IMR-90 (cell line): ENCODE data around the gene ARMH3. TPM values are rescaled to one million over a fixed set of nuclear protein-coding genes. Genes with fewer than 3 reads are reported as not detected.

Experiments
- ATAC-seq: fragments of 200-7000 bp; cut with Tn5 transposase; 2 replicates; pipeline ENCODE4 v1.9.1; 2020; ENCODE audit warnings: low read depth, mild to moderate bottlenecking, moderate library complexity
- BruUV-seq: library from RNA; stranded (reverse); fragments of 400-500 nt; replicated peaks from 2 replicates; lab custom pipeline; 2021; lab: Mats Ljungman, UMichigan
- CTCF ChIA-PET: fragments of 300-600 bp; formaldehyde crosslinking; extraction: SDS; loops from one replicate; lab custom pipeline; 2021; ENCODE audit warnings: antibody characterized with exemption; lab: Yijun Ruan, JAX
- POLR2A ChIA-PET: fragments of 300-600 bp; sonication (Branson Sonifier 250); formaldehyde crosslinking; loops from one replicate; lab custom pipeline; 2022; ENCODE audit warnings: antibody characterized with exemption; ENCODE audit not compliant: unreplicated experiment; lab: Charles Lee
- DNase-seq: peaks from one replicate; pipeline ENCODE4 v3.0.0; 2013
- H2AFZ ChIP-seq: replicated peaks from 2 replicates; pipeline ENCODE3; 2013; ENCODE audit warnings: low read length, mild to moderate bottlenecking; ENCODE audit not compliant: poor library complexity
- H2AK5ac ChIP-seq: 2 replicates; pipeline ENCODE4 v1.6.1; 2013; ENCODE audit warnings: low read depth, low read length, inconsistent platforms
- H2AK9ac ChIP-seq: replicated peaks from 2 replicates; pipeline ENCODE3; 2013; ENCODE audit warnings: mild to moderate bottlenecking, low read depth, low read length, moderate library complexity; ENCODE audit not compliant: poor library complexity
- H2BK120ac ChIP-seq: 2 replicates; pipeline ENCODE4 v1.6.1; 2013; ENCODE audit warnings: low read depth, low read length, inconsistent platforms
- H2BK15ac ChIP-seq: 3 replicates; pipeline ENCODE4 v1.6.1; 2013; ENCODE audit warnings: low read depth, low read length, inconsistent platforms
- H2BK20ac ChIP-seq: 2 replicates; pipeline ENCODE4 v1.6.1; 2013; ENCODE audit warnings: low read depth, mild to moderate bottlenecking, inconsistent platforms, low read length, moderate library complexity
- H2BK5ac ChIP-seq: 2 replicates; pipeline ENCODE4 v1.6.1; 2013; ENCODE audit warnings: mild to moderate bottlenecking, low read depth, low read length, inconsistent platforms; ENCODE audit not compliant: poor library complexity, severe bottlenecking
- H3K14ac ChIP-seq: replicated peaks from 2 replicates; pipeline ENCODE4 v1.6.1; 2013; ENCODE audit warnings: low read depth, low read length, inconsistent platforms
- H3K18ac ChIP-seq: 2 replicates; pipeline ENCODE4 v1.6.1; 2013; ENCODE audit warnings: low read depth, low read length, control low read depth
- H3K23ac ChIP-seq: 2 replicates; pipeline ENCODE4 v1.6.1; 2013; ENCODE audit warnings: low read depth, low read length, inconsistent platforms
- H3K27ac ChIP-seq: 2 replicates; pipeline ENCODE4 v1.5.1; 2013; ENCODE audit warnings: mild to moderate bottlenecking, control low read depth, low read length; ENCODE audit not compliant: insufficient read depth
- H3K27me3 ChIP-seq: 2 replicates; pipeline ENCODE4 v1.6.1; 2013; ENCODE audit warnings: low read length; ENCODE audit not compliant: control insufficient read depth, insufficient read depth
- H3K36me3 ChIP-seq: 2 replicates; pipeline ENCODE4 v1.6.1; 2013; ENCODE audit warnings: low read length, mixed read lengths; ENCODE audit not compliant: control insufficient read depth, insufficient read depth
- H3K4ac ChIP-seq: 2 replicates; pipeline ENCODE4 v1.6.1; 2013; ENCODE audit warnings: low read depth, low read length, inconsistent platforms
- H3K4me1 ChIP-seq: 2 replicates; pipeline ENCODE4 v1.6.1; 2013; ENCODE audit warnings: low read length, mixed read lengths; ENCODE audit not compliant: control insufficient read depth, insufficient read depth
- H3K4me2 ChIP-seq: 2 replicates; pipeline ENCODE4 v1.6.1; 2013; ENCODE audit warnings: low read depth, mild to moderate bottlenecking, control low read depth, low read length, moderate library complexity
- H3K4me3 ChIP-seq: 2 replicates; pipeline ENCODE4 v1.5.1; 2013; ENCODE audit warnings: low read depth, mild to moderate bottlenecking, control low read depth, low read length, moderate library complexity; ENCODE audit not compliant: insufficient read depth
- H3K56ac ChIP-seq: 2 replicates; pipeline ENCODE4 v1.6.1; 2013; ENCODE audit warnings: low read length, inconsistent platforms; ENCODE audit not compliant: insufficient read depth; ENCODE audit errors: extremely low read depth
- H3K79me1 ChIP-seq, 2 experiments: 2 replicates each; pipeline ENCODE4 v1.6.1; 2013; ENCODE audit warnings: low read length in 2 of 2, inconsistent platforms in 1 of 2, low read depth in 1 of 2
- H3K9ac ChIP-seq: 2 replicates; pipeline ENCODE4 v1.6.1; 2013; ENCODE audit warnings: low read depth, low read length, control low read depth
- H3K9me1 ChIP-seq: 2 replicates; pipeline ENCODE4 v1.6.1; 2013; ENCODE audit warnings: low read length, inconsistent platforms; ENCODE audit not compliant: insufficient read depth
- H3K9me3 ChIP-seq: 2 replicates; pipeline ENCODE4 v1.6.1; 2013; ENCODE audit warnings: low read length; ENCODE audit not compliant: control insufficient read depth, insufficient read depth
- H4K20me1 ChIP-seq: 2 replicates; pipeline ENCODE4 v1.6.1; 2013; ENCODE audit warnings: low read length, inconsistent platforms; ENCODE audit not compliant: insufficient read depth
- H4K5ac ChIP-seq: 2 replicates; pipeline ENCODE4 v1.6.1; 2013; ENCODE audit warnings: mild to moderate bottlenecking, low read depth, low read length, control low read depth
- H4K8ac ChIP-seq, 2 experiments: 2 replicates each; pipeline ENCODE4 v1.6.1; 2013; ENCODE audit warnings: low read depth in 2 of 2, low read length in 2 of 2, control low read depth in 1 of 2, inconsistent platforms in 1 of 2
- H4K91ac ChIP-seq: 2 replicates; pipeline ENCODE4 v1.6.1; 2013; ENCODE audit warnings: low read depth, low read length, inconsistent platforms; ENCODE audit not compliant: insufficient read depth
- BHLHE40 ChIP-seq: fragments of 150-350 bp; IDR thresholded peaks from 2 replicates; pipeline ENCODE4 v1.6.1; 2016; ENCODE audit warnings: mild to moderate bottlenecking, low read depth, low read length
- CHD1 ChIP-seq: IDR thresholded peaks from 2 replicates; pipeline ENCODE4 v1.6.1; 2012; ENCODE audit warnings: low read depth, low read length, improper control_type of control experiment
- FOS ChIP-seq: fragments of 150-350 bp; IDR thresholded peaks from 2 replicates; pipeline ENCODE4 v1.6.1; 2016; ENCODE audit warnings: low read depth, low read length
- RAD21 ChIP-seq: IDR thresholded peaks from 2 replicates; pipeline ENCODE4 v1.6.1; 2012; ENCODE audit warnings: low read length, improper control_type of control experiment
- RFX5 ChIP-seq: IDR thresholded peaks from 2 replicates; pipeline ENCODE4 v1.8.0; 2012; ENCODE audit warnings: low read depth, mild to moderate bottlenecking, low read length, moderate library complexity
- WGBS, 2 experiments: methylation state at CpG; one replicate each; pipeline versions ENCODE4 v1.1.5 to v1.1.7; 2013; ENCODE audit warnings: missing lambda C conversion rate in 2 of 2; ENCODE audit not compliant: insufficient read length in 1 of 2; ENCODE audit errors: extremely low coverage in 2 of 2; 5-methylcytosine and 5-hydroxymethylcytosine counted together
- dilution Hi-C: fragments of 300-500 bp; cut with HindIII; formaldehyde crosslinking; loops from one replicate; pipeline ENCODE4 v1.14.3; 2018; ENCODE audit warnings: low sequenced_read_pairs; ENCODE audit not compliant: unreplicated experiment
- in situ Hi-C: fragments of 300-500 bp; cut with MboI; formaldehyde crosslinking; loops from 3 replicates; pipeline ENCODE4 v1.14.3; 2019; ENCODE audit warnings: low sequenced_read_pairs, inconsistent platforms, mixed read lengths
- intact Hi-C: fragments of 100-400 bp; cut with micrococcal nuclease; formaldehyde crosslinking; loops from 2 replicates; pipeline ENCODE4 v1.10.0; 2022
- polyA plus RNA-seq, 3 experiments: library from polyadenylated mRNA; depleted of rRNA; stranded (reverse); fragments of >200 nt; gene quantifications; 2 replicates each; pipeline ENCODE4 v1.2.3, GENCODE V29; 2012; ENCODE audit warnings: low replicate concordance in 1 of 3
- total RNA-seq: library from RNA; depleted of rRNA; stranded (reverse); fragments of >200 nt; gene quantifications from 2 replicates; pipeline ENCODE4 v1.2.3, GENCODE V29; 2012
- TF ChIP-seq, protein P1 (sequence below): conservative IDR thresholded peaks from 2 replicates; pipeline ENCODE4 v1.5.1; 2012; ENCODE audit warnings: mild to moderate bottlenecking, low read depth, low read length, improper control_type of control experiment
- TF ChIP-seq, protein P2 (sequence below): fragments of 150-350 bp; IDR thresholded peaks from 2 replicates; pipeline ENCODE4 v1.6.1; 2017; ENCODE audit warnings: mild to moderate bottlenecking, antibody characterized with exemption, low read length, low read depth

Gene ARMH3
- total and polyA plus RNA-seq, 2 of the 4 experiments (the other 2 are of a cell fraction), result 12.1 to 13.1 TPM

DNA sequence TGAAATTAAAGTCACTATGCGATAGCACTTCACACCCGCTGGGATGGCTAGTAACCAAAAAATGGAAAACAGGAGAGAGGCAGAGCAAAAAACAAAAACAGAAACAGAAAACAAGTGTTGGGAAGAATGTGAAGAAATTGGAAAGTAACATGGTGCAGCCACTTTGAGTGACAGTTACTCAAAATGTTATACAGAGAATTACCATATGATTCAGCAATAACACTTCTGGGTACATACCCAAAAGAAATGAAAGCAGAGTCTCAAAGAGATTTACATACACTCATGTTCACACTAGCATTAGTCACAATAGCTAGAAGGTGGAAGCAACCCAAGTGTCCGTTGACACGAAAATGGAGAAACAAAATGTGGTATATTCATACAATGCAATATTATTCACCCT is 123.8 kb downstream of the ARMH3 start:
- Histone ChIP-seq H2AFZ (no peak overlapping the region), H3K56ac (no peak overlapping the region), H2BK15ac (no peak overlapping the region), H2BK120ac (no peak overlapping the region), H2AK9ac (no peak overlapping the region), H3K4me1 (peaks cover 7% of the 10 kb centered on the region), H4K8ac (no peak overlapping the region), H3K4me3 (no peak overlapping the region), H2BK20ac (no peak overlapping the region), H3K14ac (no peak overlapping the region), H3K27me3 (no peaks in the 10 kb centered on the region), H3K18ac (no peak overlapping the region), H3K36me3 (no peaks in the 10 kb centered on the region; the same call in 1 of the 2 replicates), H2BK5ac (no peak overlapping the region), H3K27ac (no peak overlapping the region), H3K4me2 (no peak overlapping the region), H3K9me1 (peaks cover 10% of the 10 kb centered on the region; the same call in 1 of the 2 replicates), H2AK5ac (no peak overlapping the region), H4K20me1 (no peaks in the 10 kb centered on the region), H3K9me3 (no peaks in the 10 kb centered on the region), H3K79me1 (peaks cover 11 to 12% of the 10 kb centered on the region in 2 experiments; a peak in 3 of 4 replicates), H4K5ac (no peak overlapping the region), H4K91ac (no peak overlapping the region), H3K9ac (no peak overlapping the region), H3K23ac (no peak overlapping the region), H3K4ac (no peak overlapping the region)
- ChIA-PET CTCF (no interaction called here), POLR2A (no interaction called here)
- in situ Hi-C loops (no loop called here), dilution Hi-C loops (no loop called here), intact Hi-C loops (no loop called here)
- WGBS, 2 experiments, result no CpG with 5 or more reads among the region's 4 CpGs
- DNase-seq (no peak), ATAC-seq (no peak)
- TF ChIP-seq, protein P1, sequence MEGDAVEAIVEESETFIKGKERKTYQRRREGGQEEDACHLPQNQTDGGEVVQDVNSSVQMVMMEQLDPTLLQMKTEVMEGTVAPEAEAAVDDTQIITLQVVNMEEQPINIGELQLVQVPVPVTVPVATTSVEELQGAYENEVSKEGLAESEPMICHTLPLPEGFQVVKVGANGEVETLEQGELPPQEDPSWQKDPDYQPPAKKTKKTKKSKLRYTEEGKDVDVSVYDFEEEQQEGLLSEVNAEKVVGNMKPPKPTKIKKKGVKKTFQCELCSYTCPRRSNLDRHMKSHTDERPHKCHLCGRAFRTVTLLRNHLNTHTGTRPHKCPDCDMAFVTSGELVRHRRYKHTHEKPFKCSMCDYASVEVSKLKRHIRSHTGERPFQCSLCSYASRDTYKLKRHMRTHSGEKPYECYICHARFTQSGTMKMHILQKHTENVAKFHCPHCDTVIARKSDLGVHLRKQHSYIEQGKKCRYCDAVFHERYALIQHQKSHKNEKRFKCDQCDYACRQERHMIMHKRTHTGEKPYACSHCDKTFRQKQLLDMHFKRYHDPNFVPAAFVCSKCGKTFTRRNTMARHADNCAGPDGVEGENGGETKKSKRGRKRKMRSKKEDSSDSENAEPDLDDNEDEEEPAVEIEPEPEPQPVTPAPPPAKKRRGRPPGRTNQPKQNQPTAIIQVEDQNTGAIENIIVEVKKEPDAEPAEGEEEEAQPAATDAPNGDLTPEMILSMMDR, result no peak
- TF ChIP-seq FOS (no peak), RFX5 (no peak), CHD1 (no peak), RAD21 (no peak), BHLHE40 (no peak)
- TF ChIP-seq, protein P2, sequence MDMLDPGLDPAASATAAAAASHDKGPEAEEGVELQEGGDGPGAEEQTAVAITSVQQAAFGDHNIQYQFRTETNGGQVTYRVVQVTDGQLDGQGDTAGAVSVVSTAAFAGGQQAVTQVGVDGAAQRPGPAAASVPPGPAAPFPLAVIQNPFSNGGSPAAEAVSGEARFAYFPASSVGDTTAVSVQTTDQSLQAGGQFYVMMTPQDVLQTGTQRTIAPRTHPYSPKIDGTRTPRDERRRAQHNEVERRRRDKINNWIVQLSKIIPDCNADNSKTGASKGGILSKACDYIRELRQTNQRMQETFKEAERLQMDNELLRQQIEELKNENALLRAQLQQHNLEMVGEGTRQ, result no peak
- BruUV-seq, result no TSS peak
